ENCODE measurements around the gene OXLD1. TPM values are rescaled to one million over a fixed set of nuclear protein-coding genes. Genes with fewer than 3 reads are reported as not detected.

The OXLD1 gene
- total and polyA plus RNA-seq, 12 donors: 3.7 to 166 (median 51.5) TPM

DNA sequence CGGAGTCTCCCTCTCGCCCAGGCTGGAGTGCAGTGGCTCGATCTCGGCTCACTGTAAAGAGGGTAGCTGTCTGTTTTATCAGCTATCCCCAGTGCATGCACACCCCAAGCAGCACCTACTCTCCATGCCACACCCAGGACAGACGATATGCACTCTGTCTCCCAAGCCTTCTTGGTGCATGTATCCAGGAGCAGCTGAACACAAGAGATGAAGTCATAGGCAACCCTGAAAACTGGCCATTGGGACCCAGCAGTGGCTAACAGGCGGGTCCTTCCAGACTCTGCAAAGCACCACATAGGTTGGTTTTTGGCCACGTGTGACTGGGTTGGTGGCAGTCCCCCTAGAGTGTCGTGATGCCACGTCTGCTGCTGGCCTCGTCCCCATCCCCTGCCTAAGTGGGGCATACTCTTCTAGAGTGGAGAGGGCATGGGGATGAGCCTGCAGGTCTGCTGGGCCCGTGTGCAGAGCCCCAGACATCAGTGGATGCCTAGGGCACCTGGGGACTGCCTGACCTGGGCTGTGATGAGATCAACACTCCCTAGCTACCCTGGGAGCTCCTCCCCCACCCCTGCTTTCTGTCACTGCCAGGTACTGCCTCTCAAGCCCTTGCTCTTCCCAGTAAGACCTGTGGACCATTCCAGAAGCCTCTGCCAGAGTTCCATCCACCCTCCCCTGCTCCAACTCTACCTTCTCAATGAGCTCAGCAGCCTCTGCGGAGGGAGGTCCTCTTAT lies 19.4 kb downstream of the OXLD1 start:
- WGBS, 4 donors: 68 to 80% (median 74%) methylated on average over 6 to 12 of the region's 12 CpGs
- no peaks in the 10 kb centered on the region for H3K9me3 ChIP-seq (replicated peaks in 1 of 3)
- no peaks in the 10 kb centered on the region for H3K4me1 ChIP-seq (replicated peaks in 1 of 2)
- no peak overlapping the region for H3K4me3 ChIP-seq
- TF ChIP-seq, protein P1, sequence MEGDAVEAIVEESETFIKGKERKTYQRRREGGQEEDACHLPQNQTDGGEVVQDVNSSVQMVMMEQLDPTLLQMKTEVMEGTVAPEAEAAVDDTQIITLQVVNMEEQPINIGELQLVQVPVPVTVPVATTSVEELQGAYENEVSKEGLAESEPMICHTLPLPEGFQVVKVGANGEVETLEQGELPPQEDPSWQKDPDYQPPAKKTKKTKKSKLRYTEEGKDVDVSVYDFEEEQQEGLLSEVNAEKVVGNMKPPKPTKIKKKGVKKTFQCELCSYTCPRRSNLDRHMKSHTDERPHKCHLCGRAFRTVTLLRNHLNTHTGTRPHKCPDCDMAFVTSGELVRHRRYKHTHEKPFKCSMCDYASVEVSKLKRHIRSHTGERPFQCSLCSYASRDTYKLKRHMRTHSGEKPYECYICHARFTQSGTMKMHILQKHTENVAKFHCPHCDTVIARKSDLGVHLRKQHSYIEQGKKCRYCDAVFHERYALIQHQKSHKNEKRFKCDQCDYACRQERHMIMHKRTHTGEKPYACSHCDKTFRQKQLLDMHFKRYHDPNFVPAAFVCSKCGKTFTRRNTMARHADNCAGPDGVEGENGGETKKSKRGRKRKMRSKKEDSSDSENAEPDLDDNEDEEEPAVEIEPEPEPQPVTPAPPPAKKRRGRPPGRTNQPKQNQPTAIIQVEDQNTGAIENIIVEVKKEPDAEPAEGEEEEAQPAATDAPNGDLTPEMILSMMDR (IDR thresholded peaks at IDR 0.05): no peak
- no peak for TF ChIP-seq POLR2A (IDR thresholded peaks at IDR 0.05)
- peaks cover 30% of the 10 kb centered on the region for H3K27me3 ChIP-seq
- DNase-seq: no peak
- H3K36me3 ChIP-seq (replicated peaks in 1 of 2): no peaks in the 10 kb centered on the region
- intact Hi-C loops (cut with DNase I): no loop called here
- no peak overlapping the region for H3K27ac ChIP-seq

DNA sequence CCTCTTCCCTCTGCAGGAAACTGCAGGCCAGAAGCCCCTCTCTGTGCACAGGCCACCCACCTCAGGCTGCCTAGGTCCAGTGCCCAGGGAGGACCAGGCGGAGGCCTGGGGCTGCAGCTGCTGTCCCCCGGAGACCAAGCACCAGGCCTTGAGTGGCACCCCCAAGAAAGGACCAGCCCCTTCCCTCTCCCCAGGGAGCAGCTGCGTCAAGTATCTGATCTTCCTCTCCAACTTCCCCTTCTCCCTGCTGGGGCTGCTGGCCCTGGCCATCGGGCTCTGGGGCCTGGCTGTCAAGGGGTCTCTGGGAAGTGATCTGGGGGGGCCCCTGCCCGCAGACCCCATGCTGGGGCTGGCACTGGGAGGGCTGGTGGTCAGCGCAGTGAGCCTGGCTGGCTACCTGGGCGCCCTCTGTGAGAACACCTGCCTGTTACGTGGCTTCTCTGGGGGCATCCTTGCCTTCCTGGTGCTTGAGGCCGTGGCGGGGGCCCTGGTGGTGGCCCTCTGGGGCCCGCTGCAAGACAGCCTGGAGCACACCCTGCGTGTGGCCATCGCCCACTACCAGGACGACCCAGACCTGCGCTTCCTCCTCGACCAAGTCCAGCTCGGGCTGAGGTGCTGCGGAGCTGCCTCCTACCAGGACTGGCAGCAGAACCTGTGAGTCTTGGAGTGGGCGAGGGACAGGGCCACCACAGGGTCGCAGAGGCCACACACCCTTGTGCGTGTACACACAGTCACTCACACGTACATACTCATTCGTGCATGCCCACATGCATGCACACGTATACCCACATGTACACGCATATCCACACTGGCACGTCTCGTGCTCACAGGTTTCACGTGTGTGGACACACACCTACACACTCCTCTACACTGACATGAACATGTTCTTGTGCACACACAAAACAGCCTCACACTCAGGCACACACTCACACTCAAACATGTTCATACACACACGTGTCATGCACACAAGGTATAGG lies 21.1 kb downstream of the OXLD1 start:
- intact Hi-C loops (cut with DNase I): no loop called here
- Histone ChIP-seq H3K4me3 (no peak overlapping the region), H3K27ac (no peak overlapping the region), H3K9me3 (replicated peaks in 1 of 3) (no peaks in the 10 kb centered on the region), H3K4me1 (replicated peaks in 1 of 2) (no peaks in the 10 kb centered on the region), H3K27me3 (peaks cover 29% of the 10 kb centered on the region), H3K36me3 (replicated peaks in 1 of 2) (no peaks in the 10 kb centered on the region)
- DNase-seq: no peak
- WGBS, 4 donors: 83 to 87% (median 86%) methylated on average over 12 to 29 of the region's 29 CpGs
- no peak for TF ChIP-seq POLR2A (IDR thresholded peaks at IDR 0.05)
- TF ChIP-seq, protein P1 (IDR thresholded peaks at IDR 0.05): no peak

DNA sequence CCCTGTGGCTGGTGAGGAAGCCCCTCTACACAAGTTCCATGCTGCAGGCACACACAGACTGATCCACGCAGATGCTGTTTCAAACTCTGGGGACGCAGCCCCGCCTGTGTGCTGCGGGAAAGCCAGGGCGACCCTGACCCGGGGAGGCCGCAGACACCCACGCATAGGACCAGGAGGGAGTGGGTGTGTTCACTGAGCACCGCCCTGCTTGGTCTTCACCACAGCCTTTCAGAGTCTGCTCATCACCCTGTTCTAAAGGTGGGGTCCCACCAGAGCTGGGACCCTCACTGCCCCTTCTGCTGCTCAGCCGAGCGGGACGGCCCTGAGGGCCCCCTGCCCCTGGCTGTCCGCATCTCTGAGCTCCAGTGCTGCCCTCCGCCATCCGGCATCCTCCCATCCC lies 21.9 kb downstream of the OXLD1 start:
- Histone ChIP-seq H3K36me3 (replicated peaks in 1 of 2) (no peaks in the 10 kb centered on the region), H3K9me3 (replicated peaks in 1 of 3) (no peaks in the 10 kb centered on the region), H3K4me1 (replicated peaks in 1 of 2) (no peaks in the 10 kb centered on the region), H3K27ac (no peak overlapping the region), H3K4me3 (no peak overlapping the region), H3K27me3 (peaks cover 22% of the 10 kb centered on the region)
- TF ChIP-seq, protein P1 (IDR thresholded peaks at IDR 0.05): no peak
- TF ChIP-seq POLR2A (IDR thresholded peaks at IDR 0.05): no peak
- WGBS, 4 donors: 80 to 96% (median 88%) methylated on average over 4 to 15 of the region's 15 CpGs
- intact Hi-C loops (cut with DNase I): no loop called here
- no peak for DNase-seq

DNA sequence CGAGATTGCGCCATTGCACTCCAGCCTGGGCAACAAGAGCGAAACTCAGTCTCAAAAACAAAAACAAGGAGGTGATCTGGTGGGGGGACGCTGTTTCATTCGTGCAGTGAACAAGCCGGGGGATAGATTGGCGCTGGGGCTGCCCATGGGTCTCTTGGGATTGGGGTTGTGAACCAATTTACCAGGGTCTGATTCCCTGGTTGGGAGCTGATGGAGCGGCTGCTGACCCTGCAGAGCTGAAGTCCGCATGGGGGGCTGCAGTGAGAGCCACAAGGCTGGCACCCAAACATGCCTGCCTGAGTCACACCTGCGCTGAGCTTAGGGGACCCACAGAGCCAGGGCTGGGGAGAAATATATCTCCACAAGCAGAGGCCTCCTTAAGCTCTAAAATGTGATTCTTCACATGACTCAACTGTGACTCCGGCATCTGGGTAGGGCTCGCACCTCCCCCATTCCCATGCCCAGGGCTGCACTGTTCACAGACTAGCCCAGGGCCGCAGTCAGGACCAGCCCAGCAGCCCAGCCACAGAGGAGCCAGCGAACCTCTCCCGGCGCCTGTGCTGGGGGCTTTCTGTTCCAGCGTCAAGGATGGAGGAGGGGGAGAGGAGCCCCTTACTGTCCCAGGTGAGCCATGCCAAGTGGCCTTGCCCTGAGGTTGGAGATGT lies 24.4 kb downstream of the OXLD1 start:
- no peaks in the 10 kb centered on the region for H3K36me3 ChIP-seq (replicated peaks in 1 of 2)
- no peaks in the 10 kb centered on the region for H3K27me3 ChIP-seq
- no peak overlapping the region for H3K27ac ChIP-seq
- TF ChIP-seq POLR2A (IDR thresholded peaks at IDR 0.05): no peak
- TF ChIP-seq, protein P1 (IDR thresholded peaks at IDR 0.05): no peak
- DNase-seq: peak in 2 of 7 donors; percentile 40 to 43
- peaks cover 0 to 6% of the 10 kb centered on the region in 2 donors for H3K4me1 ChIP-seq (replicated peaks in 1 of 2)
- intact Hi-C loops (cut with DNase I): no loop called here
- 80 to 90% (median 87%) methylated on average over 12 to 17 of the region's 17 CpGs for WGBS, 4 donors
- H3K9me3 ChIP-seq (replicated peaks in 1 of 3): no peaks in the 10 kb centered on the region
- H3K4me3 ChIP-seq: no peak overlapping the region

All from adrenal gland (tissue), 12 donors.